IPS DF 6.9 (cell line): ENCODE measurements around the gene INO80.
"Not testable (repeated sequence)": the region's sequence is repeated elsewhere in the genome, so short reads cannot be mapped to it uniquely, and the experiment has no call there.

ENCODE experiments used
- DNase-seq: peaks from one replicate; pipeline ENCODE4 v3.0.0-alpha.2; 2013; ENCODE audit warnings: low read depth, low spot score
- H3K27ac ChIP-seq: one replicate; pipeline ENCODE4 v1.5.1; 2013; ENCODE audit warnings: low read length, control low read depth
- H3K27me3 ChIP-seq: 2 replicates; pipeline ENCODE4 v1.6.1; 2013; ENCODE audit warnings: mild to moderate bottlenecking, low read length; ENCODE audit not compliant: control insufficient read depth, insufficient read depth
- H3K36me3 ChIP-seq: 2 replicates; pipeline ENCODE4 v1.6.1; 2013; ENCODE audit warnings: low read length; ENCODE audit not compliant: control insufficient read depth, insufficient read depth
- H3K4me1 ChIP-seq: 2 replicates; pipeline ENCODE4 v1.6.1; 2013; ENCODE audit warnings: low read length; ENCODE audit not compliant: control insufficient read depth, insufficient read depth
- H3K4me3 ChIP-seq: 2 replicates; pipeline ENCODE4 v1.5.1; 2013; ENCODE audit warnings: mild to moderate bottlenecking, low read length
- H3K9me3 ChIP-seq: 2 replicates; pipeline ENCODE4 v1.6.1; 2013; ENCODE audit warnings: low read length, inconsistent platforms; ENCODE audit not compliant: control insufficient read depth, insufficient read depth
- WGBS: extraction: QIAGEN DNeasy Blood & Tissue Kit; methylation state at CpG from one replicate; pipeline ENCODE4 v1.1.7; 2013; ENCODE audit warnings: mixed read lengths, missing lambda C conversion rate; ENCODE audit not compliant: insufficient read length, insufficient coverage; 5-methylcytosine and 5-hydroxymethylcytosine counted together

INO80 gene

DNA sequence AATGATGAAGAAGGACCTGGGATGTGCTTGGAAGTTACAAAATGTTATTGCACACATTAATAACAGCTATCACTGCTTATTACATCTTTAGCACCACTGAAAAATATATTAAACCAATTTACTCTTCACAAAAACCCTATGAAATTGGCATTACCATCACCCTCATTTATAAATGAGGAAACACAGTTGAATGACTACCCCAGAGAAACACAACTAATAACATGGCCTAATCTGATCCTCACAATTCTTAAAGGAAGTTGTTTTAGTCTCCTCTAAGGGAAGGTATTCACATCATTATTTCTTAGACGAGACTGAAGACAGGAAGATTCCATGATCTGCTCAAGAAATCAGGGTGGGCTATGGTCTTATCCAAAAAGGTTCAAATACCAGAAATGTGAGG, 35.9 kb downstream of the INO80 start:
- no peak overlapping the region for H3K4me3 ChIP-seq

GRCh38 chr15:41079717-41080116, 36.4 kb downstream of the INO80 start:
- no CpG with 5 or more reads among the region's 8 CpGs for WGBS
- DNase-seq, result no peak
- Histone ChIP-seq H3K4me1 (no peaks in the 10 kb centered on the region), H3K36me3 (peaks cover 13% of the 10 kb centered on the region; the same call in 1 of the 2 replicates), H3K9me3 (no peaks in the 10 kb centered on the region), H3K27ac (no peak overlapping the region), H3K27me3 (no peaks in the 10 kb centered on the region), H3K4me3 (no peak overlapping the region)

More for the DNA sequence above, 35.9 kb downstream of the INO80 start:
- Histone ChIP-seq H3K4me1 (no peaks in the 10 kb centered on the region), H3K9me3 (no peaks in the 10 kb centered on the region), H3K36me3 (peaks cover 12% of the 10 kb centered on the region; the same call in 1 of the 2 replicates), H3K27ac (no peak overlapping the region), H3K27me3 (no peaks in the 10 kb centered on the region)
- no peak for DNase-seq
- no CpG with 5 or more reads among the region's 1 CpG for WGBS

DNA sequence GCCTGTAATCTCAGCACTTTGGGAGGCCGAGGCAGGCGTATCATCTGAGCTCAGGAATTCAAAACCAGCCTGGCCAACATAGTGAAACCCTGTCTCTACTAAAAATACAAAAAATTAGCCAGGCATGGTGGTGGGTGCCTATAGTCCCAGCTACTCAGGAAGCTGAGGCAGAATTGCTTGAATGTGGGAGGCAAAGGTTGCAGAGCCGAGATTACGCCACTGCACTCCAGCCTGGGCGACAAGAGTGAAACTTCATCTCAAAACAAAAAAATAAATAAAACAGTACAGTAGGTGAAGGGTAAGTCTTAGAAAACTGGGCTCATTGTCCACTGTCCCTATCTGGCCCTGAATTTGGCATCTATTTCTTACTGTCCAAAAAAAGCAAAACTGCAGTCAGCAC, 37.2 kb downstream of the INO80 start:
- H3K27me3 ChIP-seq, H3K9me3 ChIP-seq, H3K4me3 ChIP-seq, H3K27ac ChIP-seq, H3K4me1 ChIP-seq, DNase-seq: not testable (repeated sequence)
- peaks cover 15% of the 10 kb centered on the region; the same call in 1 of the 2 replicates for H3K36me3 ChIP-seq
- WGBS, result no CpG with 5 or more reads among the region's 5 CpGs

- no peak overlapping the region for H3K4me3 ChIP-seq
- no peaks in the 10 kb centered on the region for H3K4me1 ChIP-seq
- WGBS, result no CpG with 5 or more reads among the region's 7 CpGs
- H3K27ac ChIP-seq, result no peak overlapping the region
- no peaks in the 10 kb centered on the region for H3K27me3 ChIP-seq
- no peaks in the 10 kb centered on the region for H3K9me3 ChIP-seq
- H3K36me3 ChIP-seq, result peaks cover 14% of the 10 kb centered on the region; the same call in 1 of the 2 replicates
- DNase-seq, result no peak
These were observed 38.0 kb downstream of the INO80 start for GRCh38 chr15:41078125-41078524.

DNA sequence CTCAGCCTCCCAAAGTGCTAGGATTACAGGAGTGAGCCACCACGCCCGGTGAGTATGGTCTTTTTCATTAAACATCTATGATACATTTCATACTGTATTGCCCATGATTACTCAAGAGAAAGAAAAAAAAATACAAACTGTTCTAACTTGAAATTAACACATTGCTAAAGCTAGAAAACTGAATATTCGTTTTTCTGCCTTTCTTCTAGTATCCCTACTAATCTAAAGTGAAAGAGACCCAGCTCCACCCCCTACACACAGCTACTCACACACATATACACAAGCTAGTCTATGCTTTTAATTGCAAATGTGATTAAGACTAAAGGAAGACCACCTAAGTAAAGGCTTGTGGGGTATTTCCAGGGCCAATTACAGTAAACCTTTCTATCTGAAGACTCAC, 43.1 kb downstream of the INO80 start:
- no peak overlapping the region for H3K27ac ChIP-seq
- H3K36me3 ChIP-seq, result peaks cover 18% of the 10 kb centered on the region; the same call in 1 of the 2 replicates
- no peak for DNase-seq

DNA sequence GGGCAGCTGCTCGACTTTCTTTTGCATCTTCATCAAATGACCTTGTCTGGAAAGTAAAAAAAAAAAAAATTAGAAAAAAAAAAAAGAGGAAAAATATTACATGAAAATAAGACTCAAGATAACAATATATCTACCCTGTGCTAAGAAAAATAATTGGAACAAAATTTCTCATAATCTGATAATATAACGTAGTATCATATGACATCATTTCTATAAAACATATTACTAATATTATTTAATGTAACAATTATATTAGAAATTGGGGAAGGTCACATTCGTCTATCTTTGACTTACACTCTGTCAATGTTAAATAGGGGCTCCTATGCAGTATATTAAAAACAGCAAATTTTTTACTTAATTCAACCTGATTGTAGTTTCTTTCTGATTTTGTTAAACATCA, 44.1 kb downstream of the INO80 start:
- Histone ChIP-seq H3K27me3 (no peaks in the 10 kb centered on the region), H3K27ac (no peak overlapping the region), H3K4me3 (no peak overlapping the region), H3K4me1 (no peaks in the 10 kb centered on the region), H3K9me3 (no peaks in the 10 kb centered on the region), H3K36me3 (peaks cover 18% of the 10 kb centered on the region; the same call in 1 of the 2 replicates)
- no CpG with 5 or more reads among the region's 3 CpGs for WGBS
- no peak for DNase-seq

More for the DNA sequence above, 43.1 kb downstream of the INO80 start:
- Histone ChIP-seq H3K4me1 (no peaks in the 10 kb centered on the region), H3K9me3 (no peaks in the 10 kb centered on the region), H3K27me3 (no peaks in the 10 kb centered on the region), H3K4me3 (no peak overlapping the region)
- no CpG with 5 or more reads among the region's 3 CpGs for WGBS

- no CpG with 5 or more reads among the region's 7 CpGs for WGBS
- Histone ChIP-seq H3K9me3 (no peaks in the 10 kb centered on the region; the same call in 1 of the 2 replicates), H3K27ac (no peak overlapping the region), H3K4me3 (no peak overlapping the region), H3K4me1 (no peaks in the 10 kb centered on the region), H3K27me3 (no peaks in the 10 kb centered on the region), H3K36me3 (peaks cover 16% of the 10 kb centered on the region; the same call in 1 of the 2 replicates)
- no peak for DNase-seq
These were observed 49.6 kb downstream of the INO80 start for GRCh38 chr15:41066516-41066915.

- Histone ChIP-seq H3K4me3 (no peak overlapping the region), H3K27ac (no peak overlapping the region), H3K4me1 (no peaks in the 10 kb centered on the region), H3K27me3 (no peaks in the 10 kb centered on the region), H3K36me3 (peaks cover 4% of the 10 kb centered on the region; the same call in 1 of the 2 replicates), H3K9me3 (no peaks in the 10 kb centered on the region; the same call in 1 of the 2 replicates)
- no CpG with 5 or more reads among the region's 2 CpGs for WGBS
- DNase-seq, result no peak
These were observed 54.4 kb downstream of the INO80 start for GRCh38 chr15:41061667-41062066.

DNA sequence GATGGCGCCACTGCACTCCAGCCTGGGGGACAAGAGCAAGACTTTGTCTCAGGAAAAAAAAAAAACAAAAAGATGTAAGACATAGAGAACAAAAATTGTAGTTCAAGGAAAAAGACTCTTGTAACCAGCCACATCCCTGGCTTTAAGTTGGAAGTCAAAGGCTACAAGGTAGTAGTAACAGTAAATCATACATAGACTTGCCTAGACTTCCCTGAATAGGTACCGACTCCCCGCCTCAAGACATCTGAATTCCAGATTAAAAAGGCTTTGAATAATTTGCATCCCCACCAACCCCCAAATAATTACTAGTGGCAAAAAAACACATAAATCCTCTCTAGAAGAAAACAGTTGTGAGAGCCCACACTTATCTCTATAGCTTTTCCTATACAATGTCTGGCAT, 55.6 kb downstream of the INO80 start:
- Histone ChIP-seq H3K27me3 (no peaks in the 10 kb centered on the region), H3K4me1 (no peaks in the 10 kb centered on the region), H3K27ac (no peak overlapping the region), H3K4me3 (no peak overlapping the region), H3K9me3 (no peaks in the 10 kb centered on the region; the same call in 1 of the 2 replicates), H3K36me3 (peaks cover 4% of the 10 kb centered on the region; the same call in 1 of the 2 replicates)
- no peak for DNase-seq
- no CpG with 5 or more reads among the region's 3 CpGs for WGBS

GRCh38 chr15:41056810-41057209, 59.3 kb downstream of the INO80 start:
- H3K27ac ChIP-seq, result no peak overlapping the region
- H3K4me1 ChIP-seq, result no peaks in the 10 kb centered on the region
- H3K27me3 ChIP-seq, result no peaks in the 10 kb centered on the region
- H3K9me3 ChIP-seq, result no peaks in the 10 kb centered on the region
- WGBS, result no CpG with 5 or more reads among the region's 2 CpGs
- peaks cover 2% of the 10 kb centered on the region; the same call in 1 of the 2 replicates for H3K36me3 ChIP-seq
- no peak overlapping the region for H3K4me3 ChIP-seq
- DNase-seq, result no peak

- no CpG with 5 or more reads among the region's 2 CpGs for WGBS
- H3K27me3 ChIP-seq, result no peaks in the 10 kb centered on the region
- peaks cover 2% of the 10 kb centered on the region; the same call in 1 of the 2 replicates for H3K36me3 ChIP-seq
- no peak overlapping the region for H3K27ac ChIP-seq
- no peak overlapping the region for H3K4me3 ChIP-seq
- H3K4me1 ChIP-seq, result no peaks in the 10 kb centered on the region
- no peak for DNase-seq
- no peaks in the 10 kb centered on the region for H3K9me3 ChIP-seq
These were observed 60.4 kb downstream of the INO80 start for GRCh38 chr15:41055706-41056105.
